Femur (tissue), 1 donor: ENCODE results near the gene MLLT6.

Source experiments
- DNase-seq: peaks from one replicate; pipeline ENCODE4 v3.0.0-alpha.2; 2017

MLLT6 gene

DNA sequence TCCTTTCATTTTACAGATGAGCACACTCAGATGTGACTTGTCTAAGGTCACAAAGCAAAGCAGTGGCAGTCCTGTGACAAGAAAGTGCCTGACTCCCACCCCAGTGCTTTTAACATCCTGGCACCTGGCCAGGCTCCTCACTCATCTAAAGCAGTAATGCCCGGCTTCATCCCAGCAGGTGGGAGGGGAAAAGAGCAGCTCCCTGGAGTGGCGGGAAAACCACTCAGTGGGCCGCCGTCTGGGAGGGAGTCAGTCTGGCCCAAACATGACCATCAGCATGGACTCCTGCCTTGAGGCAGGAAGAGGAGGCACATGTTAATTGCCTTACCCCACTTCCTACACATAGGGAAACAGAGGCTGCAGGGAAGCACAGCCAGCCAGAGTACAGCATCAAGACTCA is 40.5 kb downstream of the MLLT6 start:
- DNase-seq = peak; percentile 43

DNA sequence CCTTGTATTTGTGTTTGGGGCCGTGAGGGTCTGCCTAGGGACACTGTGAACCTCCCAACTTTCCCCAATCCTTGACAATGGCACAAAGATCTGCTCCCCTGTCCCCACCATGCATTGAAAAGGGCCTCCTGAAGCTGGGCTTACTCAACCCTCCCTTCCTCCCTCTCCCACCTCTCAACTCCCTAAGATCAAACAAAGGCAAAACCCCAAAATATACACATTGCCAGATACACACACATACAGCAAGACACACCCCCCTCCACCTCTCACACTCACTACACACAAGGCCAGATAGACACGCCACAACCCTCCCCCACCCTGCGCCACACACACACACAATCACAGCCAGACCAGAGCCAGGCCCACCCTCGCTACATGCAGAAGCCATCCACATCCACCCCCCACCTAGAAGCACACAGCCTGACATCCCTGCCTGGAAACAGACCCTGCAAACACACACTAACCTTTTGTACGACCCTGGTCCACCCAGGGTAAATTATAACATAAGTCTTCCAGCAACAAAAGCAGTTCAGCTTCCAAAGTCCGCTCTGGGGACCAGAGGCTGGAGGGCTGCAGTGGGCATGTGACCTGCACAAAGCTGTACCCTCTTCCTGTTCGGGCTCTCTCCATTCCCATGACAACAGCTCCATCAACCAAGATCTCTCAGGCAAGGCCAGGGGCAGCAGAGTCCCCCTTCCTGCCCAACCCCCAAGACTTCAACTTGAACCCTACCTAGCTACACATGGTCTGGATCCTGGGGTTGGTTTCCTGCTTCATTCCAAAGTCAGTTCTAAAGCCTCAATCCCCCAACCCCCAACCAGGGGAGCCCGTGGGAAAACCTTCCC is 41.2 kb downstream of the MLLT6 start:
- DNase-seq = peak; percentile 49

DNA sequence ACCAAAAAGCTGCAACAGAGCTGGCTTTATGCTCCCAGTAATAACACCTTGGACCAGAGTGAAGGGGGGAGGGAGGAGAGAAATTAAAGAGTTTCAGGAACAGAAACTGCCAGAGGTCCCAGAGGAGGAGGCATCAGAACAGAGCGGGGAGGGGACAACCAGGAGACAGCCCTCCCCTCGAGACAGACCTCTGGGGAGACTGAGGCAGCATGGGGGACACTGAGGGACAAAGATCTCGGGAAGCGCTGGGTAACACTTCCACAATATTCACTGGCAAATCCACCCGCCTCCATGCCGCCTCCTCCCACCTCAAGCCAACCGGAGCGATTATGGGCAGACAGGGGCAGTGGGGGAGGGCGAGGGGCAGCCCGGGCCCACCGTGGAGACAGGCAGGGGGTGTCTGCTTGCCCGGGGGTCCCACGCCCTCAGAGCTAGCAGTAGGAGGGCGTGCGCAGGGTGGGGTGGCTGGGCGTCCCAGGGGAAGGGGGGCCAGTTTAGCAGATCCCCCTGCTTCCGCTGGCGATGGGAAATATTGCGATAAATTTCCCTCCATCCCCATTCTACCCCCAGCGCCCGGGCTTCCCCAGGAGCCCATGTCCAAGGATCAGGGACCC is 41.9 kb downstream of the MLLT6 start:
- peak; percentile 47 for DNase-seq

DNA sequence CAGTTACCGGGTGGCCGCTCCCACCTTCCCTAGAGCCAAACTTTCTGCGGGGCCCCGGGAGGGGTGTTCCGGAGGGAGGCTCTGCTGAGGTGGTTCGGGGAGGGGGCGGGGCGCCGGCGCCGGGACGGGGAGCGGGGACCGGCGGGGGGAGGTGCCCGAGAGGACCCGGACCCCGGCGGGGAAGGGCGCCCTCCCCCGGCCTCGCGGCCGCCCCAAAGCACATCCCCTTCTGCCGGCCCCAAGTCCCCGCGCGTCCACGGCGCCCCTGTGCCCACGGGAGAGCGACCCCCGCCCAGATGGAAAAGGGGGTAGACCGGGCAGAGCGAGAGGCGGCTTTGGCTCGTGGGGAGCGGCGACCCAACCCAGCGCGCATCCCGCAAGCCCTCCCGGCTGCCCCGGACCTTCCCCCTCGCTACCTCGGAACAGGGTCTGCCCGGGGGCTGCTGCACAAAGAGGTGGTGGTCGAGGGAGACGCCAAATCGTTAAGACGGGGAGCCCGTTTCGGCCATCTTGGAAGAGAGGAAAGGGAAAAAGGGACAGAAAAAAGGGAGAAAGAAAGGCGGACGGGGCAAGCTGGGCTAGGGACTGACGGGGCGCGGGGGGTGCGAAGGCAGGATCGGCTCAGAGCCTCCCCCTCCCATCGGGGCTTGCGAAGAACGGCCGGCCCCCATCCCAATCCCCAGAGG is 42.5 kb downstream of the MLLT6 start:
- DNase-seq = peak; percentile 77

DNA sequence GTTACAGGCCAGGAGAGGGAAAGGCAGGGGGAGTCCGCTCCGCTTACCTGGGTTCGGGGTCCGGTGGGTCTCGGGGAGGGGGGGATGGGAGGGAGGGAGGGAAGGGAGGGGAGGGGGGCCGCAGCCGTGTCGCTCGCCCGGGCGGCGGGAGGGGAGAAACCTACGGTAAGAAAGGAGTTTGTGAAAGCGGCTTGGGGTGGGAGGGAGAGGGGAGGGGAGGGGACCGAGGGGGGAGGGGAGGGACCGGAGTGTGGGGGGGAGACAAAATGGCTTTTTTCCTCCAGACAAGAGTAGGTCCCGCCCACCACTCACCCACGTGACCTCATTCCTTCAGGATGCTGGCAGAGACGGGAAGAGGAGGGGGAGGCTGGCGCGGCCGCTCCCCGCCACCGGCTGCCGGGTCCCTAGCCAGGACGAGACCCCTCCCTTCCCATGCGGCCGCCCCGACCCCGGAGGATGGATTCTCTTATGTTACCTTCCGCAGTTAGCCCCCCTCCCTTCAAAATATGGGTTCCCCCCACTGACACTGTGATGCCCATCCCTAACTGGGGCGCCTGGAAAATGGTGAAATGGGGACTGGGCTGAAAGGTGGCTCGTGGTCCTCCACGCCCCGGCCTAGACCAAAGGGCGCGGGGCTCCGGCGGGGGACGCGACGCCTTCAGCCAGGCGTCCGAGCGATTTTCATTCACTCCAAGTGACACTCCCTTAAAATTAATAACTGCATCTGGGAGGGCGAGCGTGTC is 43.2 kb downstream of the MLLT6 start, which contains the start of gene PCGF2:
TSS of gene PCGF2 (minus strand) at position 188 of the 743 bp plus-strand sequence. CDS start 7,934 bp downstream, outside the sequence.
- peak; percentile 94 for DNase-seq

DNA sequence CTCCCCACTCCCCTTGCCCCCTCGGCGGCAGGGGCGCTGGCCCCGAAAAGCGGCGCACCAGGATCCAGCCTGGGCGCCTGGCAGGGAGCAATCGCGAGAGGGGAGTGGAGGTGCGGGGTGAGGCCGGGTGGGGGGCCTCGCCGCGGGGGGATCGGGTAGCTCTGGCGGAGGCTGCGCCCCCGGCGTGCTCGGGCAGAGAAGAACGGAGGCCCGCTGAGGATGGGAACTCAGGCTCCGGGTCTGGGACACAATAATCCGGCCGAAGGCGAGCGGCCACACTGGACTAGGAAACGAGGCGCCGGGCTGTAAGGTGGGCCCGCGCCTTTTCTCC is 43.8 kb downstream of the MLLT6 start:
- DNase-seq = no peak

DNA sequence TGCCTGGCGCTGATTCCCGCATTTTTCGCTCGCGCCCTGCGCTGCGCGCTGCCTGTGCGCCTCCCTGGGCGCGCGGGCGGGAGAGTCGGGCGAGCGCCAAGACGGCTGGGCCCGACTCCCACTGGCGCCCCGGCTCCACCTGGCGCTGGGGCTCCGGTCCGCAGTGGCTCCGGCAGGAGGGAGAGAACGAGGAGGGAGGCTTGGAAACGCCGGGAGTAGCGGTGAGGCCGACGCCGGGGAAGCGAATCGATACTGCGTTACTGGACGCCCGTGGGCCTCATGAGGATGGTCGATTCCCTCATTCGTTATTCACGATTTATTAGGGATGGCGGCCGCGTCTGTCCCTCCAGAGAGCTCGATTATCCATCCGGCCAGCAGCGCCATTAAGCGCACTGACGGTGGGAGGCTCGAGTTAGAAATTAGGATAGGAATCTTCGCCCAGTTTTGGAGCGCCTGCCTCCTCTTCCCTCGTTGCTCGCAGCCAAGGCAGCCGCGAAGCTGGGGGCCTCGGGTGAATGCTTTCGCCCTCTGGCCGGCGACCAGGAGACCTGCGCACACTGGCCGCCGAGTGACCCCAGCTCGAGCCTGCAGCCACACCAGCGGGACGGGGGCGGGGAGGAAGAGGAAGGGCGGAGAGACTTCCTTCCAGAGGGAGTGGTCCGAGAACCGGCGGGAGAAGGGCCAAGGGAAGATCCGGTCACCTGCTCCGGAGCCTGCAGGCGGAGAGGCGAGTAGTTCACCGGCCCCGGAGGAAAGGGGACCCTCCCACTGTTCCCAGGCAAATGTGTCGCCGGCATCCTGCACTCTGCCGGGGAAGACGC is 44.4 kb downstream of the MLLT6 start:
- DNase-seq = peak; percentile 93

DNA sequence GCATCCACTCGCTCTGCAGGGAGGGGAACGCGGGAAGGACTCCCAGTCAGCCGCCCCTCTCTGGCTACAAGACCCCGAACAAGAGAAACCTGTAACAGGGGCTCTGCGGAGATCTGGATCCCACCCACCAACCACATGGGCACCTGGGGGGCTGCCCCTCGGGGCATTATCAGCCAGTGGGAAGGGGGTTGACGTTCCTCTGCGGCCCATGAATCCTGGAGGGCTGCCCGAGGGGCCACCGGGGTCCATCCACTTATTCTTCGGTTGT is 44.9 kb downstream of the MLLT6 start:
- DNase-seq = no peak

DNA sequence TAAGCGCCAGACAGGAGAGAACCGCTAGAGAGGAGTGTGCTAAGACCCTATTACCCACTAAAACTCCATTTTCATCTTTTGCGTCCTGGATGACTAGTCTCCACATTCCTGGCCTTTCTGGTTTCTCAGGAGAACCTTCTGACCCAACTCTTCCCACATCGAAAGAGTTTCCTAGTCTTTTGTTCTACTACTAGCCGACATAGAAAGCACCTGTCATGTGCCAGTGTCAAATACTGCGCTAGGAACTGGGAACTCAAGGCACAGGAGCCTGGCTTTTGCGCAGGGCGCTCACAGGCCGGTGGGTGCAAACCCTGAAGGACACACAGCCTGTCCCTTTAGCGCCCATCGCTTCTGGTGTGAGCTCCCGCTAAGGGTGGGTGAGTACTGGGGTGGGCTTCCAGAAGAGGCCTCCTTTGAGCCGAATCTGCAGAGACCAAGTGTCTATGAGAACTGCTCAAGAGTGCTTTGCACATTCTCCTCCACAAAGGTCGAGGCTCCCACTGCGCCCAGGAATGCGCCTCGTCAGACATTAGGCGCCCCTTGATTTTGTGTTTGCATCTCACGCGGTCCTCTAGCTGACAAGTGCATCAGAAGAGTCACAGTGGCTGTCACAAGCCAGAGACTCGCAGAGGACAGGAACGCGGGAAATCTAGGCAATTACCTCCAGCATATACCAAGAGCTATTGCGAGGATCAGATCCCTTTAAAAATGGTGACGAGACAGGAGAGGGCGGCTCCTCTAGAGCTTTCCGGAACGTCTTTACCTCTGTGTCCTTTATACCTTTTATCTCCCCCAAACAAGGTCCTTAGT is 45.4 kb downstream of the MLLT6 start:
- no peak for DNase-seq

DNA sequence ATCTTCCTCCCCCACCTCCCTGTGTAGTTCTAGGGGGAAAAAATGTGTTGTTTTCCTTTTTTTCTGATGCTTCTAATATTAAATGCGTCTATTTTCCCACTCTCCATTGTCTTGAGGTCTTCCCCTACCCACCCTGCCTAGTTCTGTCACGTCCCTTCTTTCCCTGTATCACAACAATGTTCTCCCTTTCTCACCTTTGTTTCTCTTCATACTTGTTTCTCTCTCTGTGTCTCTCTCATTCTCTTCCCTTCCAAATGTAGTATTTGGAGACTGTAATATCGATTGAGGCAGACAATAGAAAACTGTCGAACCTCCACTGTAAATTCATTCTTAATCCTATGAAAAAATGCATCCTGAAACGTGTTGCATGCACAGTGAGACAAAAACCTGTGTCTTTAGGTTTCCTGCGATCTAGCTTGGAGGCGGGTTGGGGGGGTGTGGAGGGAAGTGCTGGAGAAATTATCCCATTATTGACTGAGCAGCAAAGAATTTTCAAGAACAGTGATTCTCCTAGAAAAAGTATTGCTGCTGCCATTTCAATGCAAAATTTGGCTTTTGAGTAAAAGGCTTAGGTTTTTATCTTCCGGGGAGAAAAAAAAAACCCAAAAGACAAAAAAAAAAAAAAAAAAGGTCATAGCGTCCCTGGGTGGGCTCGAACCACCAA is 46.2 kb downstream of the MLLT6 start:
- DNase-seq = no peak

DNA sequence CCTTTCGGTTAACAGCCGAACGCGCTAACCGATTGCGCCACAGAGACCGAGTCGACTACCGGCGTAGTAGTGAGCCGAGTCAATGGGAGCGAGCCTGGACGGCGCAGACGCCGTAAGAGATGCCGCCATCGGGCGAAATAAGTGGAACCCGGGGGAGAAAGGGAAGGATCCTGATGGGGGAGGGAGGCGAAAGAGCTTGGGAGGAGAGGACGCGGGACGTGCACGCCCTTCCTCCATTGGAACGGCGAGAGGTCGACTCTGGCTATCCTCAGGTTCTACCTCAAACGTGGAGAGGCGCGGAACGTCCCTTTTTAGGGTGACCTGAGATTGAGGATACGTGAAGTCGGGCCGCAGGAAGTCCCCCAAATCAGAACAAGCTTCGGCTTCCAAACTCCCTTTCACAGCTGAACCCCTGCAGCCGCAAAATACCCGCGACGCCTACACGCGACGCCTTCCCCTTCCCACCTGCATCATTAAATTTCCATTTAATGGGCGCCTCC is 46.8 kb downstream of the MLLT6 start:
- peak; percentile 93 for DNase-seq

DNA sequence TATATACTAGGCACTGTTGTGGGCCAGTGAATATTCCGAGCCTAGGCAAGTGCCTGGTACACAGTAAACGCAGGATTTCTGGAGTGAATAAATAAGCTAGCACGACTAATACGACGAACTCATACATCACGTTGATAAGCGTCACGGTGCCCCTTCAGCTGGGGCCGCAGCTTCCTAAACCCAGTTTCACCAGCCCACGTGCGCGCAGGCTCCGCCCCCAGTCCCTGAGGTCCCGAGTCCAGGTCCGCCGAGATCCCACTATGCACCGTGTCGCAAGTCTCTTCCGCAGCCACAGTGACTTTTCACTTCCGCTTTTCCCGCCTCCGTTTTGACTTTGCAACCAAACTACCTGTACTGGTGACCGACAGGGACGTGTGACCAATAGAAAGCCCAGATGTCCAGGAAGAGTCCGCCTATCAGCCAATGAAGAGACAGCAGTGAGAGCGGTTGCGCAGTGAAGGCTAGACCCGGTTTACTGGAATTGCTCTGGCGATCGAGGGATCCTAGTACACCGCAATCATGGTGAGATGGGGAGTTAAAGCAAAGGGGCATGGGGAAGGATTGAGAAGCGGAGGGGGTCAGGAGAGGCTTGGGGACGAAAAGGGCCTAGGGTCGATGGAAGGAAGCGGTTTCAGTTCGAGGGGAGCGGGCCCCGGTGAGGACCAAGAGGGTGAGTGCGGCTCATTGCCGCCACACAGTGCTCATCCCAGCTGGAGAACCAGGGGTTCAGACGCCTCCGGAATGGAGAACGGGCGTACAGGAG is 47.4 kb downstream of the MLLT6 start, which contains the start of gene PSMB3:
TSS of gene PSMB3 (plus strand) at position 434 of the 763 bp plus-strand sequence. CDS start at position 520, 86 bp downstream.
- peak; percentile 99 for DNase-seq

DNA sequence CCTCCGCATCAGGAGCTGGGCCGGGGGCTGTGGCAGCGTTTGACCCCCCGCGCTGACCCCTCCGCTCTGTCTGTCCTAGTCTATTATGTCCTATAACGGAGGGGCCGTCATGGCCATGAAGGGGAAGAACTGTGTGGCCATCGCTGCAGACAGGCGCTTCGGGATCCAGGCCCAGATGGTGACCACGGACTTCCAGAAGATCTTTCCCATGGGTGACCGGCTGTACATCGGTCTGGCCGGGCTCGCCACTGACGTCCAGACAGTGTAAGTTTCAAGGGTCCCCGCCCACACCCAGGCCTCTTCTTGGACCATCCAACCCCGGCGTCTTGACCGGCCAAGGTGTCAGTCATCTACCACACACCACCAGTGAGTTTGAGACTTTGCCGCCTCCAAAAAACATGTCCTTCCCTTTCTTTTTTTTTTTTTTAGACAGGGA is 48.0 kb downstream of the MLLT6 start:
- DNase-seq = peak; percentile 44

DNA sequence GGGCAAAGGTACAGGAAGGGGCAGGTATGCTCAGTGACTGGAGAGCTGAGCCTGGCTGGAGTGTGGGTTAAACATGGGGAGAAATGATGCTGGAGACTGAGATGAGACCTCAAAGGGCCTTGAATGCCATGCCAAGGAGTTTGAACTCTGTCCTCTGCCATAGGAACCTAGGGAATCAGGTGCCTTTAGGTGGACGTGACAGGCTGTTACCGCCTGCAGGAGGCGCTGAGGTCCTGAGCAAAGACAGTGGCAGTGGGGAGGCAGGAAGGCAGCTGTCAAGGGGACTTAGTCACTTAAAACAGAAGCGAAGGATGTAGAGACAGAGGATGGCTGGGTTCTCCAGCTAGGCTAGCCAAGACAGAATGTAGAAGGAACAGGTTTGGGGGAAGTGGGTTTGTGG is 56.5 kb downstream of the MLLT6 start:
- DNase-seq = no peak

DNA sequence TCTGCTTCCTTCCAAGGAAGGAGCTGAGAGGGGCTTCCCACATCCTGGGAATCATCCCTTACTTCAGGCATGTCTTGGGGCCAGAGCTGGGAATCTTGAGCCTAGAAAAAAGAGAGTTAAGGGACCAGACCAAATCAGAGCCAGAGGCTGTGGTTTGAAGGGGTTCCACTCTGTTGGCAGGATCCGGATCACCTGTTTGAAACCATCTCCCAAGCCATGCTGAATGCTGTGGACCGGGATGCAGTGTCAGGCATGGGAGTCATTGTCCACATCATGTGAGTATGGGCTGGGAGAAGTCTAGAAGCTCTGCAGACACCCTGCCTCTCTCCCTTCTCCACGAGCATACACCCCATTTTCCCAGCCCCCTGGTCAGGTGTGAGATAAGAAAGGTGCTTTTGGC is 57.2 kb downstream of the MLLT6 start:
- DNase-seq = no peak

DNA sequence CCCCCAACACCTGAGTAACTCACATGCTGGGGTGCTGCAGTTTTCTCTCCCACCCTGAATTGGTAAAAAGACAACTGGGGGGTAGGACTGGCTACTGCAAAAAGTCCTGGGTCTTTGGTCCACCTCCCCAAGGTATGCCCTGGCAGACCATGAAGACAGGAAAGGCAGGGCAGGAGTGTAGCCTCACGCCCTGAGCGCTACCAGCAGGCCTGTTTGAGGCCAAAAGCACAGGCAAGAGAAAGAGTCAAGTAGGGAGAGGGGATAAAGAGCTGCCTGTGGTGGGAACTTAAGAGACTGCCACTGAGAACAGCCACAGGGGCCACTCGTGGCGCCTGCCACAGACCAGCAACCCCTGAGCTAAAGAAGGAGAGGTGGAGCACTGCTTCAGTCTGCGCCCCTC is 61.3 kb downstream of the MLLT6 start:
- no peak for DNase-seq

DNA sequence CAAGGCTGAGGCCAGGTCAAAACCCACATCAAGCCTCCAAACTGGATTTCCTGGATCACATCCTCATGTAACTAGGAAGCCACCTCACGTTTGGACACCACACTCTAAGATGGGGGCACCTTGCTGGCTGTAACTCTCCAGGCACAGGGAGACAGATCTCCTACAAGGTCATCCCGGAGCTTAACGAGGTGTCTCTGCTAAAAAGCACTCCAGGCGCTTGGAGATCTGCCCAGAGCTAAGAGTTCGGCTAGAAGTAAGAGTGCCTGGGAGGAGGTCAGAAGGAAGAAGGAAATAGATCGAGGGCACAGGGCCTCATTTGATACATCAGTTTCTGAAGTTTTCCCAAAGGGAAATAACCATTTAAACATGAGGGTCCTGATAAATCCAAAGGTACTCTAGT is 63.3 kb downstream of the MLLT6 start:
- DNase-seq = no peak

DNA sequence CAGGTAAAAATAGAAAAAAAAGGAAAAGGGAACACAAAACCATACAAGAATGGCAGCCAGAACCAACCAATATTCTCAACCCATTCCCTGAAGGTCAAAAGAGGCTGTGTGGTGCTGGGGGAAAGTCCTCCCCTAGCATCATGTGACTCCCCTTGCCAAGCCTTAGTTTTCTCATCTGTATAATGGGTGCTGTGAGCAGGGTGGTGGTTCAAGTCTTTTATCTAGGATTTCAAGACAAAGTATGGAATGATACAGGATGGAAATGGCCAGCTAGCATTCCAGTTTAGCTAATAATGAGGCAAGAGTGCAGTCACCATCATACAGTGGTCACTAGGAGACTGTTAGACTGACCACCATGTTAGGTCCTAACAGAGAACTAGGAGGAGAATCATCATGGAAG is 68.2 kb downstream of the MLLT6 start:
- DNase-seq = no peak

DNA sequence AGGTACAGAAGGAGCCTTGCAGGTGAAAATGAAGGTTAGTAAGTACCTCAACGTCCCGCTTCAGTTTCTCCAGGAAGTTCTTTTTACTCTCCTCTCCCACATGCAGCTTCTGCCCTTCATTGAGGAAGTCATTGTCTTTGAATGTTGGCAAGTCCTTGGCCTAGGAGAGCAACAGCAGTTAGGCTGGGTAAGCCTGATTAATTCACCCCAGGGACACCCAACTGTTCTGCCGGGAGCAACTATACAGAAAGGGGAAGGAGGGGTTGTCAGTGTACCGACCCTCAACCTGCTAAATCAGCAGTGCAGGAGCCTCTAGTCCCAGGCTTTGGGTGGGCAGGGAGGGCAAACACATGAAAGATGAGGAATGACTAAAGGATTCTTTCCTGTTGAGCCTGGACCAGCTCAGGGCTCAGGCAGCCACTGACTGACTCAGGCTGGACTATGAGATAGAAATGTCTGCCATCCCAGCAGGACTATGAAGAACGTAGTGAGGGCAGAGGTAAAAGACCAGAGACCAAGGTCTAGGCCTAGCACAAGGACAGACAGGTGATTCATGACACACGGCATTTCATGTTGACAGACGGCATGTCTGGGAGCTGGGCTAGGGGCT is 72.7 kb downstream of the MLLT6 start:
- no peak for DNase-seq
